GM19397 (cell line): ENCODE data around the gene SLCO2B1.

Source experiments
- ATAC-seq: cut with Tn5 transposase; IDR thresholded peaks from one replicate; pipeline ENCODE4 v1.9.1; 2021; ENCODE audit warnings: mild to moderate bottlenecking, moderate library complexity; ENCODE audit not compliant: unreplicated experiment

The SLCO2B1 gene

GRCh38 chr11:75144716-75145014 is 6.2 kb upstream of the SLCO2B1 start:
- no peak for ATAC-seq

- no peak for ATAC-seq
Measured at GRCh38 chr11:75145196-75145971, 5.5 kb upstream of the SLCO2B1 start.

- no peak for ATAC-seq
Measured at GRCh38 chr11:75145972-75146519, 4.9 kb upstream of the SLCO2B1 start.

GRCh38 chr11:75146711-75147110 is 4.2 kb upstream of the SLCO2B1 start:
- no peak for ATAC-seq

- no peak for ATAC-seq
Measured at GRCh38 chr11:75147191-75147874, 3.6 kb upstream of the SLCO2B1 start.

GRCh38 chr11:75147875-75148263 is 3.0 kb upstream of the SLCO2B1 start:
- no peak for ATAC-seq

GRCh38 chr11:75148436-75148983 is 2.4 kb upstream of the SLCO2B1 start:
- ATAC-seq, result no peak

GRCh38 chr11:75149766-75150465 is 991 bp upstream of the SLCO2B1 start:
- ATAC-seq, result no peak

GRCh38 chr11:75151346-75152047 is 590 bp downstream of the SLCO2B1 start:
- no peak for ATAC-seq

GRCh38 chr11:75152090-75152489 is 1.2 kb downstream of the SLCO2B1 start:
- ATAC-seq, result no peak

- ATAC-seq, result no peak
Measured at GRCh38 chr11:75152651-75153427, 1.9 kb downstream of the SLCO2B1 start.

- ATAC-seq, result no peak
Measured at GRCh38 chr11:75154646-75155569, 4.0 kb downstream of the SLCO2B1 start.

- no peak for ATAC-seq
Measured at GRCh38 chr11:75155570-75156422, 4.9 kb downstream of the SLCO2B1 start.

- no peak for ATAC-seq
Measured at GRCh38 chr11:75158241-75158640, 7.3 kb downstream of the SLCO2B1 start.

GRCh38 chr11:75158696-75159150 is 7.8 kb downstream of the SLCO2B1 start:
- ATAC-seq, result no peak

GRCh38 chr11:75159151-75159953 is 8.4 kb downstream of the SLCO2B1 start:
- no peak for ATAC-seq

GRCh38 chr11:75160220-75160757 is 9.4 kb downstream of the SLCO2B1 start:
- ATAC-seq, result no peak
